RWPE2 (cell line): Measurements from ENCODE around the gene OR5B21.

Experiments
- ATAC-seq: fragments of 200-7000 bp; cut with Tn5 transposase; 3 replicates; pipeline ENCODE4 v1.9.1; 2021; ENCODE audit warnings: low read depth
- DNase-seq: peaks from one replicate; pipeline ENCODE4 v3.0.0-alpha.2; 2020; ENCODE audit warnings: low spot score
- H3K27ac ChIP-seq: fragments of 450-650 bp; 2 replicates; pipeline ENCODE4 v1.5.1; 2017; ENCODE audit warnings: mild to moderate bottlenecking; ENCODE audit not compliant: poor library complexity, severe bottlenecking
- H3K27me3 ChIP-seq: fragments of 250-450 bp; sonication (Bioruptor Pico); 2 replicates; pipeline ENCODE4 v1.5.1; 2021; ENCODE audit warnings: mild to moderate bottlenecking, moderate library complexity; ENCODE audit not compliant: insufficient read depth, poor library complexity, severe bottlenecking
- H3K36me3 ChIP-seq: fragments of 250-450 bp; sonication (Bioruptor Pico); 2 replicates; pipeline ENCODE4 v1.5.1; 2020; ENCODE audit warnings: low read depth, mild to moderate bottlenecking, moderate library complexity
- H3K4me1 ChIP-seq: fragments of 250-450 bp; sonication (Bioruptor Pico); 2 replicates; pipeline ENCODE4 v1.5.1; 2021; ENCODE audit warnings: mild to moderate bottlenecking, moderate library complexity; ENCODE audit not compliant: insufficient read depth, poor library complexity, severe bottlenecking
- H3K4me3 ChIP-seq: fragments of 250-450 bp; sonication (Bioruptor Pico); 2 replicates; pipeline ENCODE4 v1.5.1; 2021; ENCODE audit warnings: mild to moderate bottlenecking, moderate library complexity; ENCODE audit not compliant: severe bottlenecking
- H3K9me3 ChIP-seq: fragments of 250-450 bp; sonication (Bioruptor Pico); 2 replicates; pipeline ENCODE4 v1.5.1; 2021; ENCODE audit warnings: mild to moderate bottlenecking, moderate library complexity; ENCODE audit not compliant: severe bottlenecking
- TF ChIP-seq, protein P1 (sequence below): fragments of 450-650 bp; IDR thresholded peaks from one replicate; pipeline ENCODE4 v1.5.1; 2017; ENCODE audit warnings: mild to moderate bottlenecking, moderate library complexity; ENCODE audit not compliant: poor library complexity, severe bottlenecking

Gene OR5B21

DNA sequence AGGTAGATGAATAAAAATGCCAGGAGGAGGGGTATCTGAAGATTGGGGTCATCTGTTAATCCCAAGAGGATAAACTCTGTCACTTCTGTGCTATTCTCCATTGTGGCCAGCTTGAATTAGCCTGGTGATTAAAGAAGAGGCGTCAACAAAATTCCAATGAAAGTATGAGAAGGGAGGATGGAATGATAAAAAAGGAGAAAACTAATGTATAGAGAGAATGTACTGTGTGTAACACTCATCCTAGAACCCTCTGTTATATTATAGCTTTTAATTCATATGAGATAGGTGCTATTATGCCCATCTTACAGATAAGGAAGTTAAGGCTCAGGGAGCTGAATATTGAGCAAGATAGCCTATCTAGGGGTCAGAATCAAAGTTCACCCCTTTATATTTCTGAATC, at the start of gene OR5B21:
TSS of gene OR5B21 (minus strand) at position 101 of the 400 bp plus-strand sequence. CDS start at position 101, 0 bp downstream.
- H3K4me1 ChIP-seq, result no peaks in the 10 kb centered on the region
- ATAC-seq, result no peak
- TF ChIP-seq, protein P1, sequence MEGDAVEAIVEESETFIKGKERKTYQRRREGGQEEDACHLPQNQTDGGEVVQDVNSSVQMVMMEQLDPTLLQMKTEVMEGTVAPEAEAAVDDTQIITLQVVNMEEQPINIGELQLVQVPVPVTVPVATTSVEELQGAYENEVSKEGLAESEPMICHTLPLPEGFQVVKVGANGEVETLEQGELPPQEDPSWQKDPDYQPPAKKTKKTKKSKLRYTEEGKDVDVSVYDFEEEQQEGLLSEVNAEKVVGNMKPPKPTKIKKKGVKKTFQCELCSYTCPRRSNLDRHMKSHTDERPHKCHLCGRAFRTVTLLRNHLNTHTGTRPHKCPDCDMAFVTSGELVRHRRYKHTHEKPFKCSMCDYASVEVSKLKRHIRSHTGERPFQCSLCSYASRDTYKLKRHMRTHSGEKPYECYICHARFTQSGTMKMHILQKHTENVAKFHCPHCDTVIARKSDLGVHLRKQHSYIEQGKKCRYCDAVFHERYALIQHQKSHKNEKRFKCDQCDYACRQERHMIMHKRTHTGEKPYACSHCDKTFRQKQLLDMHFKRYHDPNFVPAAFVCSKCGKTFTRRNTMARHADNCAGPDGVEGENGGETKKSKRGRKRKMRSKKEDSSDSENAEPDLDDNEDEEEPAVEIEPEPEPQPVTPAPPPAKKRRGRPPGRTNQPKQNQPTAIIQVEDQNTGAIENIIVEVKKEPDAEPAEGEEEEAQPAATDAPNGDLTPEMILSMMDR, result no peak
- H3K36me3 ChIP-seq, result no peaks in the 10 kb centered on the region
- no peaks in the 10 kb centered on the region for H3K27me3 ChIP-seq
- no peak within 1 kb of the TSS for H3K27ac ChIP-seq
- DNase-seq, result no peak
- no peak within 1 kb of the TSS for H3K4me3 ChIP-seq
- no peaks in the 10 kb centered on the region for H3K9me3 ChIP-seq

DNA sequence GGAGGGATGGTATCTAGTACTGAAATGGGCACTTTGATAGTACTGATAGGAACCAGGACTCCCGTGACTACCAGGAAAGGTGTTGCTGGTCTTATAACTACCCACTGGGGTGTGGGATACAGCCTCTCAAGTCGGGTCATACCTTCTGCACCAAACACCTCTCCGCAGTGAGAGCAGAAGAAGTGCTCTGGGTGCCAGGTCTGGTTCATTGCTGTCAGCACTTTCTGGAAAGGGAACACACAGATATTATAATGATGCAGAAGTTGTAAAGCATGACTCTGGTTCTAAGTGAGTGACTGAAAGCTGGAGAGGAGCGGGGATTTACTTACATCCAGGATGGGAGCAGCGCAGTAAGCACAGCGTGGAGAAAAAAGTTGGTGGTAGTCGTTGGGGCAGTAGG, 41.7 kb upstream of the OR5B21 start:
- TF ChIP-seq, protein P1, result no peak
- Histone ChIP-seq H3K27me3 (no peaks in the 10 kb centered on the region), H3K36me3 (peaks cover 5% of the 10 kb centered on the region; the same call in 1 of the 2 replicates), H3K4me1 (no peaks in the 10 kb centered on the region), H3K4me3 (no peak overlapping the region), H3K27ac (no peak overlapping the region), H3K9me3 (no peaks in the 10 kb centered on the region)
- ATAC-seq, result no peak
- DNase-seq, result no peak

DNA sequence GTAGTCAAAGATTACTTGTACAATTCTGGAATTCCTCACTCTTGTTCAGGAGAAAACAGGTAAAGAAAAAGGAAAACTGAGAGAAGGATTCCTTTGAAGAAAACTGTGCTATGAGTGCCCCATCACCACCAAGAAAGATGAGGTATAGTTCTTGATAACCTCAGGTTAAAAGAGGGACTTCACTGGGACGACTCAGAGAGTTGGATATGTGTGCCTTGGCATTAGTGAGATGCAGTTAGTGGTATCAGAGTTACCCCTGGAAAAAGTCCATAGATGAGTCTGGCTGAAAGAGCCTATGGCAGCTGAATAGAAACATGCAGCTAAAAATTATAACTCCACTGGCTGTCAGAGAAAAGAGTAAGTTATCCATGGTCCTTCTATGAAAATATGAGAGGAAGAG, 38.9 kb upstream of the OR5B21 start:
- H3K27me3 ChIP-seq, result no peaks in the 10 kb centered on the region
- H3K27ac ChIP-seq, result no peak overlapping the region
- H3K4me3 ChIP-seq, result no peak overlapping the region
- TF ChIP-seq, protein P1, result no peak
- DNase-seq (no peak), ATAC-seq (no peak)
- H3K36me3 ChIP-seq, result peaks cover 5% of the 10 kb centered on the region; the same call in 1 of the 2 replicates
- H3K9me3 ChIP-seq, result no peaks in the 10 kb centered on the region
- H3K4me1 ChIP-seq, result no peaks in the 10 kb centered on the region

DNA sequence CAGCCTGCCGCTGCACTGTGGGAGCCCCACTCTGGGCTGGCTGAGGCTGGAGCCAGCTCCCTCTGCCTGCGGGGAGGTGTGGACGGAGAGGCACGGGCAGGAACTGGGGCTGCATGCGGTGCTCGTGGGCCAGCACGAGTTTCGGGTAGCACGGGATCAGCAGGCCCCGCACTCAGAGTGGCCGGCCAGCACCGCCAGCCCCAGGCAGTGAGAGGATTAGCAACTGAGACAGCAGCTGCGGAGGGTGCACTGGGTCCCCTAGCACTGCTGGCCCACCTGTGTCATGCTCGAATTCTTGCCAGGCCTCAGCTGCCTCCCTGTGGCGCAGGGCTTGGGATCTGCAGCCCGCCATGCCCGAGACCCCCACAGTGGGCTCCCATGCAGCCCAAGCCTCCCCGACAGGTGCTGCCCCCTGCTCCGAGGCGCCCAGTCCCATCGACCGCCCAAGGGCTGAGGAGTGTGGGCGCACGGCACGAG, 24.0 kb upstream of the OR5B21 start:
- Histone ChIP-seq H3K36me3 (no peaks in the 10 kb centered on the region), H3K4me1 (no peaks in the 10 kb centered on the region), H3K27me3 (no peaks in the 10 kb centered on the region), H3K27ac (no peak overlapping the region), H3K4me3 (no peak overlapping the region), H3K9me3 (no peaks in the 10 kb centered on the region)
- no peak for ATAC-seq
- no peak for DNase-seq
- TF ChIP-seq, protein P1, result no peak

DNA sequence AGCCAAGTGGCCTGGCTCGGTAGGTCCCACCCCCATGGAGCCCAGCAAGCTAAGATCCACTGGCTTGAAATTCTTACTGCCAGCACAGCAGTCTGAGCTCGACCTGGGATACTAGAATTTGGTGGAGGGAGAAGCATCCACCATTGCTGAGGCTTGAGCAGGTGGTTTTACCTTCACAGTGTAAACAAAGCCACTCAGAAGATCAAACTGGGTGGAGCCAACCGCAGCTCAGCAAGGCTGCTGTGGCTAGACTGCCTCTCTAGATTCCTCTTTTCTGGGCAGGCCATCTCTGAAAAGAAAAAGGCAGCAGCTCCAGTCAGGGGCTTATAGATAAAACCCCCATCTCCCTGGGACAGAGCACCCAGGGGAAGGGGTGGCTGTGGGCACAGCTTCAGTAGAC, 22.3 kb upstream of the OR5B21 start:
- TF ChIP-seq, protein P1, result no peak
- no peaks in the 10 kb centered on the region for H3K4me1 ChIP-seq
- no peak overlapping the region for H3K4me3 ChIP-seq
- H3K9me3 ChIP-seq, result no peaks in the 10 kb centered on the region
- DNase-seq (no peak), ATAC-seq (no peak)
- H3K27ac ChIP-seq, result no peak overlapping the region
- H3K36me3 ChIP-seq, result no peaks in the 10 kb centered on the region
- no peaks in the 10 kb centered on the region for H3K27me3 ChIP-seq
